ENCODE data around the gene C7orf25.
A peak's percentile ranks its signal among the peaks of the same experiment; 100 is the strongest.
"Not testable (repeated sequence)": the region's sequence is repeated elsewhere in the genome, so short reads cannot be mapped to it uniquely, and the experiment has no call there.

C7orf25 gene

DNA sequence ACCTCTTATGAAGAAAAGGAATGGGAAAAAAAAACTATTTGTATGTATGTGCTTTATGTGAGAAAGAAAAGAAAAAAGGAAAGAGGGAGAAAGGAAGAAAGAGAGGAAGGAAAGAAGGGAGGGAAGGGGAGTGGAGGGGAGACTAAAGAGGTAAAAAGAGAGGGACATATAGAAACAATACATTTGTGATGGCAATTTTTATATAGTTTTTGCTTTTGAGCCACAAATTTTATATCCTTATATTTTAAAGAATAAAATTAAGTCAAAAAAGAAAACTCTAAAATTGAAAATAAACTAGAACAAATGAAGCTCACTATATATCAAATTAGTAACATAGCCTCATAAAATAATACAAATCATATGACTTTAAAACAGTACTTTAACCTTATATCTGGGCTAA, 11.0 kb downstream of the C7orf25 start:
- H3K27ac ChIP-seq (ENCODE audit: low read length) = no peak overlapping the region
- no peaks in the 10 kb centered on the region for H3K9me3 ChIP-seq (ENCODE audit: insufficient read depth, low read depth, low read length)
- H3K4me3 ChIP-seq (ENCODE audit: low read length) = no peak overlapping the region
- H3K9ac ChIP-seq (ENCODE audit: low read depth, low read length) = no peak overlapping the region
- no peaks in the 10 kb centered on the region for H3K27me3 ChIP-seq (ENCODE audit: insufficient read depth, low read length)
- H3K36me3 ChIP-seq (ENCODE audit: insufficient read depth, low read depth, low read length) = no peaks in the 10 kb centered on the region
- H3K4me1 ChIP-seq (ENCODE audit: insufficient read depth, low read length) = no peaks in the 10 kb centered on the region

DNA sequence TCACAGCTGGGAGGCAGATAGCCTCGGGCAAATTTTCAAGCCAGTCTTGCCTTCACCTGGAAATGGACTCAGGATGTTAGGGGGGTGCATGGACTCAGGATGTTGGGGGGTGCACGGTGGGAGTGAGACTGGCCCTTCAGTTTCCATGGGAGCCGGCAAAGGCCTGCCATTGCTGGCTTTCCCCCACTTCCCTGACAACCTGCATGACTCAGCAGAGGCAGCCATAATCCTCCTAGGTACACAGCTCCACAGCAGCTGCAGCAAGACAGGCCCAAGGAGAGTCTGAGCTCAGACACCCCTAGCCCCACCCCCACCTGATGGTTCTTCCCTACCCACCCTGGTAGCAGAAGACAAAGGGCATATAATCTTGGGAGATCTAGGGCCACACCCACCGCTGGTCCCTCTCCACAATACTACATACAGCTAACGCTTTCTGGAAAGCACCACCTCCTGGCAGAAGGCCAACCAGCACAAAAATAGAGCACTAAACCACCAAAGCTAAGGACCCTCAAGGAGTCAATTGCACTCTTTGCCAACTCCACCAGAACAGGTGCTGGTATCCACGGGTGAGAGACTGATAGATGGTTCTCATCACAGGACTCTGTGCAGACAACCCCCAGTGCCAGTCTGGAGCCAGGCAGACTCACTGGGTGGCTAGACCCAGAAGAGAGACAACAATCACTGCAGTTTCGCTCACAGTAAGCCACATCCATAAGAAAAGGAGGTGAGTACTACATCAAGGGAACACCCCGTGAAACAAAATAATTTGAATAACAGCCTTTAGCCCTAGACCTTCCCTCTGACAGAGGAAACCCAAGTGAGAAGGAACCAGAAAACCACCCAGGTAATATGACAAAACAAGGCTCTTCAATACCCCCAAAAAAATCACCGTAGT, 18.3 kb downstream of the C7orf25 start:
- Histone ChIP-seq H3K4me3 (ENCODE audit: low read length) (peak overlapping the region; percentile 25), H3K4me1 (ENCODE audit: insufficient read depth, low read length) (peaks cover 12% of the 10 kb centered on the region; the same call in 1 of the 2 replicates), H3K9ac (ENCODE audit: low read depth, low read length) (no peak overlapping the region), H3K9me3 (ENCODE audit: insufficient read depth, low read depth, low read length) (peaks cover 11% of the 10 kb centered on the region; the same call in 1 of the 2 replicates), H3K27ac (ENCODE audit: low read length) (no peak overlapping the region), H3K27me3 (ENCODE audit: insufficient read depth, low read length) (no peaks in the 10 kb centered on the region), H3K36me3 (ENCODE audit: insufficient read depth, low read depth, low read length) (no peaks in the 10 kb centered on the region)

DNA sequence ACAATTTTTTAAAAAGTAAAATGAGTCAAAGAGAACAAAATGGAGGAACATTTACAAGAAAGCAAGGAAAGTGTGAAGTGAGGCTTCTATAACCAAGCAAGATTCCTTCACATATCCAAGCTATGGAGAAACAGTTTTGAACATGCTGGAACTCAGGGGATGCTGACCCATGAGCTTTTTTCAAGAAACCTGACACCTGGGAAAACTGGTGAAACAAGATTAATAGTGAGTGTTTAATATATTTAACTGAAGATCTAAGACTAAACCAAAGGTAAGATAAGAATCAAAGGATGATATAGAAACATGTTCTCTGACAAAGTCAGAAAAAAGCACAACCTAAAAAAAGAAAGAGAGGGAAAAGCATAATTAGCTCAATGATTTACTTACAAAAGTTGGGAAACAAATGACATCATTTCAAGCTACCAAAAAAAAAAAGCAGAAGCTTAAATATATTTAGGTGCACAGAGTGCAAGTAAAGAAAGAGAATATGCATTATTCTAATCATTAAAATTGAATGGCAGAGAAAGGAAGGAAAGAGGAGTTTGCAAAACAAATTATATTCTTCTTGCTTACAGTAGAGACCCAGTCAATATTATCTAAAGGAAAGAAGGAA, 24.9 kb downstream of the C7orf25 start:
- Histone ChIP-seq H3K27ac (ENCODE audit: low read length) (no peak overlapping the region), H3K4me3 (ENCODE audit: low read length) (peak overlapping the region; percentile 83), H3K4me1 (ENCODE audit: insufficient read depth, low read length) (peaks cover 16% of the 10 kb centered on the region; the same call in 1 of the 2 replicates)

DNA sequence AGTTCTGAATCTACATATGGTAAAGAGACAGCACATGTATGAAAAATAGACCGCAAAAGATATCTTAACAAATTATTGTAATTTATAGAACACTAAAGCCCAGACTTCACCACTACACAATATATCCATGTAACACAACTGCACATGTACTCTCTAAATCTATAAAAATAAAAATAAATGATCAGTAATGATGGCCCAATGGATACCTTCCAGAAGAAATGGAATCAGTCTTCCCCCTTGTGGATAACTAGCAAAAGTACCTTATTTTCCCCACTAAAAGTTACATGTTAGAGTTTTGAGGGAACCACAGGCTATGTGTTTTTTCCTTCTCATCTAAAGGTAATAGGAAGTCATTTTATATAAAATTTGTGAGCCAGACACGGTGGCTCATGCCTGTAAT, 25.7 kb downstream of the C7orf25 start:
- H3K36me3 ChIP-seq (ENCODE audit: insufficient read depth, low read depth, low read length) = no peaks in the 10 kb centered on the region
- no peaks in the 10 kb centered on the region; the same call in 1 of the 2 replicates for H3K9me3 ChIP-seq (ENCODE audit: insufficient read depth, low read depth, low read length)
- no peak overlapping the region for H3K9ac ChIP-seq (ENCODE audit: low read depth, low read length)
- no peak overlapping the region for H3K4me3 ChIP-seq (ENCODE audit: low read length)
- H3K27ac ChIP-seq (ENCODE audit: low read length) = no peak overlapping the region
- peaks cover 16% of the 10 kb centered on the region; the same call in 1 of the 2 replicates for H3K4me1 ChIP-seq (ENCODE audit: insufficient read depth, low read length)
- no peaks in the 10 kb centered on the region for H3K27me3 ChIP-seq (ENCODE audit: insufficient read depth, low read length)

More for the DNA sequence above, 24.9 kb downstream of the C7orf25 start:
- Histone ChIP-seq H3K27me3 (ENCODE audit: insufficient read depth, low read length) (no peaks in the 10 kb centered on the region), H3K9ac (ENCODE audit: low read depth, low read length) (peak overlapping the region; percentile 79; the same call in 1 of the 2 replicates), H3K9me3 (ENCODE audit: insufficient read depth, low read depth, low read length) (no peaks in the 10 kb centered on the region; the same call in 1 of the 2 replicates), H3K36me3 (ENCODE audit: insufficient read depth, low read depth, low read length) (no peaks in the 10 kb centered on the region)

DNA sequence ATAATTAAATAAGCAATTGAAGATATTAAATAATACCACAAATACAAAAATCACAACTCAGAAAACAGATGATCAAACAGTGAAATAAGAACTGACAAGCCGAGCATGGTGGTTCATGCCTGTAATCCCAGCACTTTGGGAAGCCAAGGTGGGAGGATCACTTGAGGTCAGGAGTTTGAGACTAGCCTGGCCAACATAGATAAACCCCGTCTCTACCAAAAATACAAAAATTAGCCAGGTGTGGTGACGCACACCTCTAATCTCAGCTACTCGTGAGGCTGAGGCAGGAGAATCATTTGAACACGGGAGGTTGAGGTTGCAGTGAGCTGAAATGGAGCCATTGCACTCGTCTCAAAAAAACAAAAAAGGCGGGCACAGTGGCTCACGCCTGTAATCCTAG, 26.7 kb downstream of the C7orf25 start:
- H3K9me3 ChIP-seq (ENCODE audit: insufficient read depth, low read depth, low read length); H3K27me3 ChIP-seq (ENCODE audit: insufficient read depth, low read length); H3K36me3 ChIP-seq (ENCODE audit: insufficient read depth, low read depth, low read length); H3K9ac ChIP-seq (ENCODE audit: low read depth, low read length); H3K27ac ChIP-seq (ENCODE audit: low read length); H3K4me3 ChIP-seq (ENCODE audit: low read length): not testable (repeated sequence)
- peaks cover 22% of the 10 kb centered on the region; the same call in 1 of the 2 replicates for H3K4me1 ChIP-seq (ENCODE audit: insufficient read depth, low read length)

DNA sequence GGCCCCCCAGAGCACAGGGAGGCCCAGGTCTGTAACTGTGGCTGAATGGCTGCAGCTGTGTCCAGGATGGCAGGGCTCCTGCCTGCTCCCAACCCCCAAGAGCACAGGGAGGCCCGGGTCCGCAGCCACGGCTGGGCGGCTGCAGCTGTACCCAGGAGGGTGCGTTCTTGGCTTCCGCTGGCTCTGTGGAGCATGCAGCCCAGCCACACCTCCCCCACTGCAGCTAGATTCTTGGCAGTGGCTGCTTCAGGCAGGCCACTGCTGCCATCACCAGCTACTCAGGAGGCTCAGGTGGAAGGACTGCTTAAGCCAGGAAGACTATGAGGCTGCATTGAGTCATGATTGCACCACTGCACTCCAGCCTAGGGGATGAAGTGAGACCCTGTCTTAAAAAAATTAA, 27.9 kb downstream of the C7orf25 start:
- H3K4me1 ChIP-seq (ENCODE audit: insufficient read depth, low read length) = peaks cover 16% of the 10 kb centered on the region; the same call in 1 of the 2 replicates
- H3K36me3 ChIP-seq (ENCODE audit: insufficient read depth, low read depth, low read length) = no peaks in the 10 kb centered on the region
- H3K9me3 ChIP-seq (ENCODE audit: insufficient read depth, low read depth, low read length) = no peaks in the 10 kb centered on the region; the same call in 1 of the 2 replicates
- no peak overlapping the region for H3K4me3 ChIP-seq (ENCODE audit: low read length)
- H3K27ac ChIP-seq (ENCODE audit: low read length) = no peak overlapping the region
- no peaks in the 10 kb centered on the region for H3K27me3 ChIP-seq (ENCODE audit: insufficient read depth, low read length)
- H3K9ac ChIP-seq (ENCODE audit: low read depth, low read length) = no peak overlapping the region; the same call in 1 of the 2 replicates

DNA sequence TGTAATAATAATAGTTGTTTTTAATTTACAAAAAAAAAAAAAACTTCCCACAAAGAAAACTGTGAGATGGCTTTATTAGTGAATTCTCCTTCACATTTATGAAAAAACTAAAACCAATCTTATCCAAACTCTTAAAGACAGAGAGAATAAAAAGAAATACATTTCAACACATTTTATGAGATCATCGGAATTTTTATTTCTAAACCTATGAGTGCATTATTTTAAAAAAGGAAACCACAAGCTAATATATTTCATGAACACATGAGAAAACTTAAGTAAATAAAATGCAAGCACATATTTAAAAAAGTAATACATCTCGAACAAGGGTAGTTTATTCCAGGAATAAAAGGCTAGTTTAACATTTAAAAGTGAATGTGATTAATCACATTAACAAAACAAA, 31.5 kb downstream of the C7orf25 start:
- Histone ChIP-seq H3K27me3 (ENCODE audit: insufficient read depth, low read length) (no peaks in the 10 kb centered on the region), H3K9me3 (ENCODE audit: insufficient read depth, low read depth, low read length) (no peaks in the 10 kb centered on the region; the same call in 1 of the 2 replicates), H3K9ac (ENCODE audit: low read depth, low read length) (no peak overlapping the region), H3K36me3 (ENCODE audit: insufficient read depth, low read depth, low read length) (no peaks in the 10 kb centered on the region), H3K4me1 (ENCODE audit: insufficient read depth, low read length) (peaks cover 15% of the 10 kb centered on the region), H3K27ac (ENCODE audit: low read length) (no peak overlapping the region), H3K4me3 (ENCODE audit: low read length) (no peak overlapping the region)

DNA sequence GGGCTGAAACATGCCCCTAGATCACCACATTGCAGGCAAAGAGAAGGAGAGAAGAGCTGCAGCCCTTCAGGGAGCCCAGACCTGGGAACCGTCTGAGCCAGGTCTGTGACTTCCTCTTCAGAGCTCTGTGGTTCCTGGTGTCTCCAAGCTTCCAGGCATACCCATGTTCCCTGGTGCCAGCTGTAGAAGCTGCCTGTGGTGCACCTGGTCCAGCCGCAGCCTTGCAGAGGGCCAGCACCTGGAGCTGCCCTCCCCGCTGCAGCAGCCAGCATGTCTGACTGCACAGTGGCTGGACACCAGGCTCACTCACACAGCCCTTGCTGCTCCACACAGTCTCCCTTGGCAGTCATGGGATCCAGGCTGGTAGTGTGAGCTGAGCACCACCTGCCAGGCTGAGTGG, 33.6 kb downstream of the C7orf25 start:
- Histone ChIP-seq H3K27me3 (ENCODE audit: insufficient read depth, low read length) (no peaks in the 10 kb centered on the region), H3K4me3 (ENCODE audit: low read length) (no peak overlapping the region), H3K9ac (ENCODE audit: low read depth, low read length) (no peak overlapping the region), H3K9me3 (ENCODE audit: insufficient read depth, low read depth, low read length) (no peaks in the 10 kb centered on the region; the same call in 1 of the 2 replicates), H3K4me1 (ENCODE audit: insufficient read depth, low read length) (peaks cover 15% of the 10 kb centered on the region), H3K27ac (ENCODE audit: low read length) (no peak overlapping the region), H3K36me3 (ENCODE audit: insufficient read depth, low read depth, low read length) (no peaks in the 10 kb centered on the region)

DNA sequence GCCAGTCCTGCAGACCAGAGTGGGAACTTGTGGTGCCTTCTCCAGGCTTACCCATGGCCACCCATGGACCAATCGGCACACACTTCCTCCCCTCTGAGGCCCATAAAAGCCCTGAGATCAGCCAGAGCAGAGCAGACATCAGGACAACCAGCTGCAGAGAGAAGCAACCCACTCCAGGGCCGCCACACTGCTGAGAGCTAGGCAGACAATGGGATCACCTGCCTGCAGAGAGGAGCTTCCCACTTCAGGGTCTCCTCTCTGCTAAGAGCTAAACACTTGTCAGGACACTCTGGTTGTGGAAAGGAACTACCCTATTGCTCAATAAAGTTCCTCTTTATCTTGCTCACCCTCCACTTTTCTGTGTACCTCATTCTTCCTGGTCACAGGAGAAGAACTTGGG, 34.0 kb downstream of the C7orf25 start:
- no peaks in the 10 kb centered on the region for H3K27me3 ChIP-seq (ENCODE audit: insufficient read depth, low read length)
- H3K9me3 ChIP-seq (ENCODE audit: insufficient read depth, low read depth, low read length) = no peaks in the 10 kb centered on the region; the same call in 1 of the 2 replicates
- H3K4me1 ChIP-seq (ENCODE audit: insufficient read depth, low read length) = peaks cover 15% of the 10 kb centered on the region
- no peaks in the 10 kb centered on the region for H3K36me3 ChIP-seq (ENCODE audit: insufficient read depth, low read depth, low read length)
- H3K4me3 ChIP-seq (ENCODE audit: low read length) = no peak overlapping the region
- no peak overlapping the region for H3K27ac ChIP-seq (ENCODE audit: low read length)
- H3K9ac ChIP-seq (ENCODE audit: low read depth, low read length) = no peak overlapping the region

DNA sequence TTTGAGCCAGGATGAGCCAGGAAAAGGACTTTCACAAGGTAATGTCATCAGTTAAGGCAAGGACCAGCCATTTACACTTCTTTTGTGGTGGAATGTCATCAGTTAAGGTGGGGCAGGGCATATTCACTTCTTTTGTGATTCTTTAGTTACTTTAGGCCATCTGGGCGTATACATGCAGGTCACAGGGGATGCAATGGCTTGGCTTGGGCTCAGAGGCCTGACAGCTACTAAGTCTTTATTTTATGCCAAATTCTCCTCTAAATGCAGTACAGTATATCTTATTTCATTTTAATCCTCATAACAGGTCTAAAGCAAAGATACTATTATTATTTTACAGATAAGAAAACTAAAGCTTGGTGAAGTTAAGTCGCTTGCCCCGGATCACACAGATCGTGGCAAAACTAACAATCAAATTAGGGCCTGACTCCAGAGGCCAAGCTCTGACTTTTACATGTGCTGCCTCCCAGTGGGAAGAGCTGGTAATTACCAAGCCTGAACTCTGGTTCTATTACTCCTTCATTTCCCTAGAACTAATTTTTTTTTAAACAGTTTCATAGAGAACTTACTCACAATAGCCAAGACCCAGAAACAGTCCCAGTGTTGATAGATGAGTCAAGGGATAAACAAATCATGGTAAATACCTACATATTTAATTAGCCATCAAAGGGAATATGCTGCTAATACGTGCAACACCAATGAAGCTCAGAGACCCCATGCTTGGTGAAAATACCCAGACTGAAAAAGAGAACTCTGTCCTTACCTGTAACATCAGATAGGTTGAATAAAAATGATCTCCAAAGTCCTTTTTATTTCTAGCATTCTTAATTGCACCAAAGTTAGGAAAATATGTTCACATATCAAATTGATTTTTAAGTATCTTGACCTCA, 35.4 kb downstream of the C7orf25 start:
- no peak overlapping the region for H3K4me3 ChIP-seq (ENCODE audit: low read length)
- H3K4me1 ChIP-seq (ENCODE audit: insufficient read depth, low read length) = peaks cover 15% of the 10 kb centered on the region
- H3K9me3 ChIP-seq (ENCODE audit: insufficient read depth, low read depth, low read length) = no peaks in the 10 kb centered on the region
- no peak overlapping the region for H3K9ac ChIP-seq (ENCODE audit: low read depth, low read length)
- H3K36me3 ChIP-seq (ENCODE audit: insufficient read depth, low read depth, low read length) = no peaks in the 10 kb centered on the region
- H3K27ac ChIP-seq (ENCODE audit: low read length) = no peak overlapping the region
- no peaks in the 10 kb centered on the region for H3K27me3 ChIP-seq (ENCODE audit: insufficient read depth, low read length)
